IMR-90 (cell line): ENCODE results near the gene TRIM66. TPM values are rescaled to one million over a fixed set of nuclear protein-coding genes. Genes with fewer than 3 reads are reported as not detected.

ENCODE experiments used
- ATAC-seq: fragments of 200-7000 bp; cut with Tn5 transposase; 2 replicates; pipeline ENCODE4 v1.9.1; 2020; ENCODE audit warnings: low read depth, mild to moderate bottlenecking, moderate library complexity
- BruUV-seq: library from RNA; stranded (reverse); fragments of 400-500 nt; replicated peaks from 2 replicates; lab custom pipeline; 2021; lab: Mats Ljungman, UMichigan
- CTCF ChIA-PET: fragments of 300-600 bp; formaldehyde crosslinking; extraction: SDS; loops from one replicate; lab custom pipeline; 2021; ENCODE audit warnings: antibody characterized with exemption; lab: Yijun Ruan, JAX
- POLR2A ChIA-PET: fragments of 300-600 bp; sonication (Branson Sonifier 250); formaldehyde crosslinking; loops from one replicate; lab custom pipeline; 2022; ENCODE audit warnings: antibody characterized with exemption; ENCODE audit not compliant: unreplicated experiment; lab: Charles Lee
- DNase-seq: peaks from one replicate; pipeline ENCODE4 v3.0.0; 2013
- H2AFZ ChIP-seq: replicated peaks from 2 replicates; pipeline ENCODE3; 2013; ENCODE audit warnings: low read length, mild to moderate bottlenecking; ENCODE audit not compliant: poor library complexity
- H2AK5ac ChIP-seq: 2 replicates; pipeline ENCODE4 v1.6.1; 2013; ENCODE audit warnings: low read depth, low read length, inconsistent platforms
- H2AK9ac ChIP-seq: replicated peaks from 2 replicates; pipeline ENCODE3; 2013; ENCODE audit warnings: mild to moderate bottlenecking, low read depth, low read length, moderate library complexity; ENCODE audit not compliant: poor library complexity
- H2BK120ac ChIP-seq: 2 replicates; pipeline ENCODE4 v1.6.1; 2013; ENCODE audit warnings: low read depth, low read length, inconsistent platforms
- H2BK15ac ChIP-seq: 3 replicates; pipeline ENCODE4 v1.6.1; 2013; ENCODE audit warnings: low read depth, low read length, inconsistent platforms
- H2BK20ac ChIP-seq: 2 replicates; pipeline ENCODE4 v1.6.1; 2013; ENCODE audit warnings: low read depth, mild to moderate bottlenecking, inconsistent platforms, low read length, moderate library complexity
- H2BK5ac ChIP-seq: 2 replicates; pipeline ENCODE4 v1.6.1; 2013; ENCODE audit warnings: mild to moderate bottlenecking, low read depth, low read length, inconsistent platforms; ENCODE audit not compliant: poor library complexity, severe bottlenecking
- H3K14ac ChIP-seq: replicated peaks from 2 replicates; pipeline ENCODE4 v1.6.1; 2013; ENCODE audit warnings: low read depth, low read length, inconsistent platforms
- H3K18ac ChIP-seq: 2 replicates; pipeline ENCODE4 v1.6.1; 2013; ENCODE audit warnings: low read depth, low read length, control low read depth
- H3K23ac ChIP-seq: 2 replicates; pipeline ENCODE4 v1.6.1; 2013; ENCODE audit warnings: low read depth, low read length, inconsistent platforms
- H3K27ac ChIP-seq: 2 replicates; pipeline ENCODE4 v1.5.1; 2013; ENCODE audit warnings: mild to moderate bottlenecking, control low read depth, low read length; ENCODE audit not compliant: insufficient read depth
- H3K27me3 ChIP-seq: 2 replicates; pipeline ENCODE4 v1.6.1; 2013; ENCODE audit warnings: low read length; ENCODE audit not compliant: control insufficient read depth, insufficient read depth
- H3K36me3 ChIP-seq: 2 replicates; pipeline ENCODE4 v1.6.1; 2013; ENCODE audit warnings: low read length, mixed read lengths; ENCODE audit not compliant: control insufficient read depth, insufficient read depth
- H3K4ac ChIP-seq: 2 replicates; pipeline ENCODE4 v1.6.1; 2013; ENCODE audit warnings: low read depth, low read length, inconsistent platforms
- H3K4me1 ChIP-seq: 2 replicates; pipeline ENCODE4 v1.6.1; 2013; ENCODE audit warnings: low read length, mixed read lengths; ENCODE audit not compliant: control insufficient read depth, insufficient read depth
- H3K4me2 ChIP-seq: 2 replicates; pipeline ENCODE4 v1.6.1; 2013; ENCODE audit warnings: low read depth, mild to moderate bottlenecking, control low read depth, low read length, moderate library complexity
- H3K4me3 ChIP-seq: 2 replicates; pipeline ENCODE4 v1.5.1; 2013; ENCODE audit warnings: low read depth, mild to moderate bottlenecking, control low read depth, low read length, moderate library complexity; ENCODE audit not compliant: insufficient read depth
- H3K56ac ChIP-seq: 2 replicates; pipeline ENCODE4 v1.6.1; 2013; ENCODE audit warnings: low read length, inconsistent platforms; ENCODE audit not compliant: insufficient read depth; ENCODE audit errors: extremely low read depth
- H3K79me1 ChIP-seq, 2 experiments: 2 replicates each; pipeline ENCODE4 v1.6.1; 2013; ENCODE audit warnings: low read length in 2 of 2, inconsistent platforms in 1 of 2, low read depth in 1 of 2
- H3K9ac ChIP-seq: 2 replicates; pipeline ENCODE4 v1.6.1; 2013; ENCODE audit warnings: low read depth, low read length, control low read depth
- H3K9me1 ChIP-seq: 2 replicates; pipeline ENCODE4 v1.6.1; 2013; ENCODE audit warnings: low read length, inconsistent platforms; ENCODE audit not compliant: insufficient read depth
- H3K9me3 ChIP-seq: 2 replicates; pipeline ENCODE4 v1.6.1; 2013; ENCODE audit warnings: low read length; ENCODE audit not compliant: control insufficient read depth, insufficient read depth
- H4K20me1 ChIP-seq: 2 replicates; pipeline ENCODE4 v1.6.1; 2013; ENCODE audit warnings: low read length, inconsistent platforms; ENCODE audit not compliant: insufficient read depth
- H4K5ac ChIP-seq: 2 replicates; pipeline ENCODE4 v1.6.1; 2013; ENCODE audit warnings: mild to moderate bottlenecking, low read depth, low read length, control low read depth
- H4K8ac ChIP-seq, 2 experiments: 2 replicates each; pipeline ENCODE4 v1.6.1; 2013; ENCODE audit warnings: low read depth in 2 of 2, low read length in 2 of 2, control low read depth in 1 of 2, inconsistent platforms in 1 of 2
- H4K91ac ChIP-seq: 2 replicates; pipeline ENCODE4 v1.6.1; 2013; ENCODE audit warnings: low read depth, low read length, inconsistent platforms; ENCODE audit not compliant: insufficient read depth
- BHLHE40 ChIP-seq: fragments of 150-350 bp; IDR thresholded peaks from 2 replicates; pipeline ENCODE4 v1.6.1; 2016; ENCODE audit warnings: mild to moderate bottlenecking, low read depth, low read length
- CEBPB ChIP-seq: IDR thresholded peaks from 2 replicates; pipeline ENCODE4 v1.6.1; 2012; ENCODE audit warnings: low read depth, low read length, improper control_type of control experiment
- CHD1 ChIP-seq: IDR thresholded peaks from 2 replicates; pipeline ENCODE4 v1.6.1; 2012; ENCODE audit warnings: low read depth, low read length, improper control_type of control experiment
- ELK1 ChIP-seq: fragments of 150-350 bp; IDR thresholded peaks from 2 replicates; pipeline ENCODE4 v1.6.1; 2016; ENCODE audit warnings: low read depth, mild to moderate bottlenecking, low read length, moderate library complexity, borderline replicate concordance
- FOS ChIP-seq: fragments of 150-350 bp; IDR thresholded peaks from 2 replicates; pipeline ENCODE4 v1.6.1; 2016; ENCODE audit warnings: low read depth, low read length
- MAFK ChIP-seq: IDR thresholded peaks from 2 replicates; pipeline ENCODE4 v1.6.1; 2012; ENCODE audit warnings: low read depth, low read length, improper control_type of control experiment
- MAZ ChIP-seq: IDR thresholded peaks from 2 replicates; pipeline ENCODE4 v1.6.1; 2012; ENCODE audit warnings: low read depth, mild to moderate bottlenecking, low read length, improper control_type of control experiment, moderate library complexity, borderline replicate concordance
- MXI1 ChIP-seq: IDR thresholded peaks from 2 replicates; pipeline ENCODE4 v1.6.1; 2012; ENCODE audit warnings: low read depth, mild to moderate bottlenecking, low read length, moderate library complexity, borderline replicate concordance
- POLR2A ChIP-seq: IDR thresholded peaks from 2 replicates; pipeline ENCODE4 v1.6.1; 2012; ENCODE audit warnings: mild to moderate bottlenecking, low read depth, low read length
- RCOR1 ChIP-seq: IDR thresholded peaks from 2 replicates; pipeline ENCODE4 v1.6.1; 2012; ENCODE audit warnings: mild to moderate bottlenecking, low read length, improper control_type of control experiment; ENCODE audit not compliant: insufficient replicate concordance
- RFX5 ChIP-seq: IDR thresholded peaks from 2 replicates; pipeline ENCODE4 v1.8.0; 2012; ENCODE audit warnings: low read depth, mild to moderate bottlenecking, low read length, moderate library complexity
- SMC3 ChIP-seq: fragments of 150-350 bp; IDR thresholded peaks from 2 replicates; pipeline ENCODE4 v1.6.1; 2016; ENCODE audit warnings: low read depth, mild to moderate bottlenecking, antibody characterized with exemption, low read length, moderate library complexity
- WGBS, 2 experiments: methylation state at CpG; one replicate each; pipeline versions ENCODE4 v1.1.5 to v1.1.7; 2013; ENCODE audit warnings: missing lambda C conversion rate in 2 of 2; ENCODE audit not compliant: insufficient read length in 1 of 2; ENCODE audit errors: extremely low coverage in 2 of 2; 5-methylcytosine and 5-hydroxymethylcytosine counted together
- dilution Hi-C: fragments of 300-500 bp; cut with HindIII; formaldehyde crosslinking; loops from one replicate; pipeline ENCODE4 v1.14.3; 2018; ENCODE audit warnings: low sequenced_read_pairs; ENCODE audit not compliant: unreplicated experiment
- in situ Hi-C: fragments of 300-500 bp; cut with MboI; formaldehyde crosslinking; loops from 3 replicates; pipeline ENCODE4 v1.14.3; 2019; ENCODE audit warnings: low sequenced_read_pairs, inconsistent platforms, mixed read lengths
- intact Hi-C: fragments of 100-400 bp; cut with micrococcal nuclease; formaldehyde crosslinking; loops from 2 replicates; pipeline ENCODE4 v1.10.0; 2022
- polyA plus RNA-seq, 3 experiments: library from polyadenylated mRNA; depleted of rRNA; stranded (reverse); fragments of >200 nt; gene quantifications; 2 replicates each; pipeline ENCODE4 v1.2.3, GENCODE V29; 2012; ENCODE audit warnings: low replicate concordance in 1 of 3
- total RNA-seq: library from RNA; depleted of rRNA; stranded (reverse); fragments of >200 nt; gene quantifications from 2 replicates; pipeline ENCODE4 v1.2.3, GENCODE V29; 2012

Gene TRIM66
- total and polyA plus RNA-seq, 2 of the 4 experiments (the other 2 are of a cell fraction): 4.4 to 5.0 TPM

DNA sequence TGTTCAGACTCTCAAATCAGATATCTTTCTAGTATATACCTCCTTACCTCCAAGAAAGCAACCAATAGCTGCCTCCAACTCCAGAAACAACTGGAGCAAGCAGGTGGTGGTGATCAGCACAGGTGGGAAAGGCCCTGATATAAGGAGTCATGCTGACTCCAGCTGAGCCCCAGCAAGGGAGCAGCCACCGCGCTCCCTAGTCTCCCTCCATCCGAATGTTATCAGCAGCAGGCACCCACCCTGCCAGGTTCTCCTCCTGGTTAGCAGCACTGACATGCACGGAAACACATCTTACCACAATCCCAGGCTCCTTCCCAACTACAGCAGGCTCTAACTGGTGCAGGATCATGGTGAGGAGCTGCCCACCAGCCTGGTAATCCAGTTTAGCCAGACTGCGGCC, 69.9 kb downstream of the TRIM66 start:
- Histone ChIP-seq H3K27me3 (no peaks in the 10 kb centered on the region), H3K9ac (no peak overlapping the region), H4K5ac (no peak overlapping the region), H3K36me3 (peaks cover 17% of the 10 kb centered on the region), H3K56ac (no peak overlapping the region), H4K8ac (no peak overlapping the region), H2BK120ac (no peak overlapping the region), H2AK9ac (no peak overlapping the region), H3K4me1 (peaks cover 2% of the 10 kb centered on the region), H2AK5ac (no peak overlapping the region), H4K20me1 (no peaks in the 10 kb centered on the region), H3K4me2 (no peak overlapping the region), H2BK15ac (no peak overlapping the region), H3K18ac (no peak overlapping the region), H3K4me3 (no peak overlapping the region), H3K27ac (no peak overlapping the region), H3K9me3 (no peaks in the 10 kb centered on the region), H2BK20ac (no peak overlapping the region), H3K9me1 (0 out of 2 replicates have a peak, but pooled peaks cover 4% of the 10 kb centered on the region), H2BK5ac (no peak overlapping the region), H3K4ac (no peak overlapping the region), H3K14ac (no peak overlapping the region), H4K91ac (no peak overlapping the region), H2AFZ (no peak overlapping the region), H3K79me1 (no peaks in the 10 kb centered on the region), H3K23ac (no peak overlapping the region)
- dilution Hi-C loops (no loop called here), intact Hi-C loops (no loop called here), in situ Hi-C loops (no loop called here)
- ChIA-PET CTCF (no interaction called here), POLR2A (no interaction called here)
- no peak for DNase-seq
- TF ChIP-seq RCOR1 (no peak), MAZ (no peak), BHLHE40 (no peak), SMC3 (no peak), FOS (no peak), MAFK (no peak), RFX5 (no peak), POLR2A (no peak), MXI1 (no peak), CHD1 (no peak), CEBPB (no peak), ELK1 (no peak)
- ATAC-seq: no peak
- 80% methylated on average over 1 of the region's 5 CpGs; no CpG with 5 or more reads in 1 of the 2 experiments for WGBS, 2 experiments
- BruUV-seq: no TSS peak
